ENCODE results near the gene HJURP.

The HJURP gene

GRCh38 chr2:233847248-233847898 lies 7.0 kb downstream of the HJURP start:
- DNase-seq: no peak

DNA sequence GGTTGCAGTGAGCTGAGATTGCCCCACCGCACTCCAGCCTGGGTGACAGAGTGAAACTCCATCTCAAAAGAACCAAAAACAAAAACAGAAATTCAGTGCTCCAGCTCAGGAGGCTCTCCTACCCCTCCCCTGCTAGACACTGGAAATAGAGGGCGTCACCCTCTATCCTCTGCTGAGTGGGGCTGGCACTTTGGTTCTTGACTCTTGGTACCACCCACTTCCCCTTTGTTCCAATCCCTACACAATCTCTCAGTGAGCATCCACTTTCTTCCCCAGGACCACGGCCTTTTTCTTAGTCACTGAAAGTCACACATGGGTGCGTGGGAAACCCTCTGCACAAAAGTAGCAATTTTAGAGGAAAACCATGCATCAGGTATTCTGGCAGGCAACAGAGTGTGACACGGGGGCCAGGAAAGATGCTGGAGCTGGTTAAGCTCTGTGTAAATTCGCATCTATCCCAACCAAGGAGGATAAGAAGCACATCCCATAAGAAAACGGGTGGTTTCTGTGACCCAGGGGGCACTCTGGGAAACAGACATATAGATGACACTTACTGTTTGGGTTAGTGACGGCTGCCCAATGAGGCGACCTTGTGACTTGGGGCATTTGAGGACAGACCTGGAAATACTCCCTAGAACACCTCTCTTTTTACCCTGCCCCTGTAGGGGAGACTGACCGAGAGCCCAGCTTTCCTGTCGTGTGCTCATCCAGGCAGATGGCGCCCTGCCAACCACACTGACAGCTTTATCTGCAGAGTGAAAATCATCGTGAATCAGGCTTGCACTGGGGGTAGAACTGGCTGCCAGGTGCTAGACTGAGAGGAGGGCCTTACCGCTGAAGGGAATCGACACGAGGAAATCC lies 7.7 kb downstream of the HJURP start:
- DNase-seq: no peak

GRCh38 chr2:233845301-233846060 lies 8.9 kb downstream of the HJURP start:
- no peak for DNase-seq

GRCh38 chr2:233844836-233845235 lies 9.5 kb downstream of the HJURP start:
- no peak for DNase-seq

DNA sequence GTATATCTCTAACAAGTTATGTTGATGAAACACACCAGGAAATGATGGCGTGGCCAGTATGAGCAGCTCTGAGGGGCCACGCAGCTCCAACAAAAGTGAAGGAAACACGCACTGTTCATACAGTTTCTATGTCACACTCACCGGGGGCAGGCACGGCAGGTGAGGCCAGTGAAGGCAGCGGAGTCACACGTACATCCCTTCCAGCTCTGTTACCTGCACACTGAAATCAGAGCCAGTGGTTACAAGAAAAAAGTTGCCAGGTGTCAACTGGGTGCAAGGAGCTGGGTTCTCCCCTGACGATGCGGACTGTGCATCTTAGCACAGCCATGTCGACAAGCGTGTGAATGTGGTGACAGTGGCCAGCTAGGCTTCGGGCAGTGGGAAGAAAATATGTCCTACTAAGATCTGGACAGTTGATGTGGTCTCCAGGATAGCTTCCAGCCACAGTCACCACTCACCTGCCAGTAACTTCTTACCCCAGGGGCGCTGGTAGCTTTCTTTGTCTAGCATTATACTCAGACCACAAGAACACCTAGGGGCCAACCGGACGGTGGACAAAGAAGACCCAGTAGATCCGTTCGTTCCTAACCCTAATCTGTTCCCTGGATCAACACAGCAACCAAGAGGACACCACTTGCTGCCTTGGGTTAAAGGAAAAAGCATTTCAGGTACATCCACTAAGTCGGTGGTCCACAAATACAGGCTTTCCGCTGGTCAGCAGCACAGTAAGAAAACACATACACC lies 10.1 kb downstream of the HJURP start:
- no peak for DNase-seq

- no peak for DNase-seq
Observed at GRCh38 chr2:233841183-233841582, 13.2 kb downstream of the HJURP start.

- no peak for DNase-seq
Observed at GRCh38 chr2:233840520-233840919, 13.8 kb downstream of the HJURP start.

DNA sequence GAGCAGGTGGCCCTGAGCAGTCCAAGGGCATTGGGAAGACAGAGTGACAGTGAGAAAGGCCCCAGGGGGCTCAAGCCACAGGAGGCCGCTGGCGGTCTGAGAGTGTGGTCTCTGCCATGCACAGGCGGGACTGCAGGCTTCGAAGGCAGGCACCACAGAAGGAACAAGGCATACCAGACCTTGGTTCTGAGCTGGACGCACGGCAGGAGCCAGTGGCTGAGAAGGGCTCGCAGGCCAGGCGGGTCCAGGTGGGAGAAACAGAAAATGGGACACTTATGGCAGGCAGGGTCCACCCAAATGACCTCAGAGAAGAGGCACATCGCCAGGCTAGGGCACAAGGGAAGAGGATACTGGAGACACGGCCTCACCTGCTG lies 14.9 kb downstream of the HJURP start:
- no peak for DNase-seq

GRCh38 chr2:233838726-233839446 lies 15.4 kb downstream of the HJURP start:
- DNase-seq: no peak

DNA sequence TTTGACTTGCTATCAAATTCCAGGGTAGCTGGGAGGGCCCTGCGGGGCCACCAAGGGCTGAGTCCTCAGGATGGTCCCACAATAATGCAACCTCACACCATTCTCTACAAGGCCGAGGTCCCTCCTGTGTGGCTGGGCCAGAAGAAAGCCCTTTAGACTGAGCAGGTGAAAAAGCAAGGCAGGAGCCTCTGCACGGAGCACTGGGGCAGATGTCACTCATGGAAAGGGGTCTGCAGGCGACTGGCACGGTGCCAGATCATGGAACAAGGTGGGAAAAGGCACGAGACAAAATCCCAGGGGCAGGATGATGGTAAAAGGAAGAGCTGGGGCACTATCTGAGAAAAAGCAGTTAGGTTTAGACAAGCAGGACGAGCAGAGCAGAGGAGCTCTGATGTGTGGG lies 16.1 kb downstream of the HJURP start:
- DNase-seq: no peak

DNA sequence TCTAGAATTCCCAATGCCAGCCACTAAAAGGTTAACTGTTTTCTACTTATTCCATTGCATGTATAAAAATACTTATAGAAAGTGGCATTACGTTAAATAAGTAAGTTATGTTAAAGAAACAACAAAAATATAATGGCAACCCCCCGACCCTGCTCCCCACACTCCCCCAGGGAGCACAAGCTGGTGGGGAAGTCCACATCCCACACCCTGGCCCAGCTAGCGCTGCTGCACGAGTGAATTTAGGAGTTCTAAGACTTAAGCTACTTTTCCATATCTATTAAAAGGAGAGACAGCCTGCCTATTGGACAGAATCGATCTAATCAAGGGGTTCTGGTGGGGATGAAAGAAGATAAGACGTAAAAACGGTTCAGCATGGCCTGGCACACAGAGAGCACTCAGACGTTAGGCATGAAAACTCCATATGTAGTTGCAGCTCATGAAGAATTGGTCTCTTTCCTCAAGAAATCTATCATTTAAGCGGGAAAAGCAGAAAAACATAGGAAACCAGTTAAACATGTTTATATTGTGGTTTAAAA lies 16.6 kb downstream of the HJURP start:
- DNase-seq: no peak

DNA sequence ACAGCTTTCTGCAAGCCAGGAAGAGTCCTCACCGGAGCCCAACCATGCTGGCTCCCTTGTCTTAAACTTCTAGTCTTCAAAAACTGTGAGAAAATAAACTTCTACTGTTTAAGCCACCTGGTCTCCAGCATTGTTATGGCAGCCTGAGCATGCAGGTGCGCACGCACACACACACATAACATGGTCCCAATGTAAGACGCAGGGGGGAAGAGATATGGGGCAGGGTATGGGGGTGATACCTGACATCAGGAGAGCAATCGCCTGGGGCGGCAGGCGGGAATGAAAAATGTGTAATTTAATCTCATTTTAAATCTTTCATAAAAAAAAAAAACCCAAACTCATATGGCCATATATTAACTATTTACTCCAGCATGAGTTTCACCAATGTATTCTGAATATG lies 18.0 kb downstream of the HJURP start:
- no peak for DNase-seq

DNA sequence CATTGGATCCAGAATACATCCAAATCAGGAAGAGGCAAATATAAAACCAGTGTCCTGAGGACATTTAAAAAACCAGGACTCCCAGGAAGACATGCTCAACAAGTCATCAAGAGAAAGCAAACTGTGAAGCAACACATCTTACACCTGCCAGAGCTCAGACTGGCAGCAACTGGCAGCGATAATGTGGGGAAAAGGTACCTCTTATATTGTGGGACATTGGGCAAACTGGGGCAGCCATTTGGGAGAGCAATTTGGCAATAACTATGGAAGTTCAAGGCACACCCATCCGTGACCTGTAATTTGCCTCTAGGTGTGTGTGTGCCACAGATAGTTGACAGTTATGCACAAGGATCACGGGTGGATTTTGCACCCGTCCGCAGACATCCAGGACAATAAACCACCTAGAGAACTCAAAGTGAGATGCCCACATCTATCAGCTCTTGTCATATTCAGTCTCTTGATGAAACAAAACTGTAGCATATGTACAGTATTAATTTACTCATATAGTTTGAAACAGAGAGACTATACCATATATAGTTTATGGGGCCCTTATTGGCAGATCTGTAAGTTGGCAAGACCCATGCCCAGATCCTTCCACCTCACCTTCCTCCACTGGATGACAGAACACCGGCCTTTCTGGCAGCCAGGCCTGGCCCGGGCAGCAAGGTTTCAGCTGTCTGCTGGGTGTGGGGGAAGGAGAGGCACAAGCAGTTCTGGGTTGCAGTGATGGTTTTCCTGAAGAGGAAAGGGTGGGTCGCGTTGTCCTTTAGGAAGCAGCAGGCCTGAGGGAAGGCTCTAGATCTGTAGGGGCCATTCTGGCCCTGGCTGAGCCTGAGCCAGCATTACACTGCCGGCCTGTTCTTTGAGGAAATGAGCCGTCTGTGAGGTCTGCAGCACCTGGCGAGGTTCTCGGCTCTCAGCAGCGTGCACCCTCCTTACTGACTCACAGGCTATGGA lies 18.8 kb downstream of the HJURP start:
- no peak for DNase-seq

DNA sequence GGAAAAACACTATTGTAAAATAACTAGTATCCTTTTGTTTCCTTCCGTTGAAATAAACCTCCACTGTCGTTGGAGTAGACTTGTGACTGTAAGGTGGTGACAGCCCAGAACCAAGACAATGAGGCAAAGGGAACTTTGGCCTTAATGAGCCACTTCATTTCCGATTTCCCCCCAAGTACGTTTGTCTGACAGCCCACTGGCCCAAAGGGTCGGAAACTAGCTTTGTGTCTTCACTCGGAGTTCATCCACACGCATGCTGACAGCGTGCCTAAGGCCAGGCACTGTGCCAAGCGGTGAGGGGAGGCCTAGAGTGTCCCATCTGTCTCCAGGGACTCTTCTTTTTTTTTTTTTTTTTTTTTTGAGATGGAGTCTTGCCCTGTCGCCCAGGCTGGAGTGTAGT lies 21.0 kb downstream of the HJURP start:
- no peak for DNase-seq

- DNase-seq: no peak
Observed at GRCh38 chr2:233832869-233833311, 21.4 kb downstream of the HJURP start.

- DNase-seq: no peak
Observed at GRCh38 chr2:233832414-233832813, 21.9 kb downstream of the HJURP start.

DNA sequence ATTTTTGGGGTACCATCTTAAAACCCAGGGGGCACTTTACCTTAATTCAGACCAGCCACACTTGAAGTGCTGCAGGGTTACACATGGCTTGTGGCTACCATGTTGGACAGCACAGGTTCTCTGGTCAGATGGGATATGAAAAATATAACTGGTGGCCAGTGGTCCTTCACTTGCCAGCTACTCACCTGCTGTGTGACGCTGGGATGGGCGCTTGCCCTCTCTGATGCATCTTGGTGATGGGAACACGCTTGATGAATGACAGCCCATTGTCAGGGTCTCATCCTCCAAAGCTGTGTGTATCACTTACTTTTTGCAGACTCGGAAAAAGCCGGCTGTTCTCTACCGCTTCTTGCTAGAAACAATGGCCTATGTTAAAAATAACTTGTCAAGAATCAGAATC lies 22.5 kb downstream of the HJURP start:
- DNase-seq: no peak

DNA sequence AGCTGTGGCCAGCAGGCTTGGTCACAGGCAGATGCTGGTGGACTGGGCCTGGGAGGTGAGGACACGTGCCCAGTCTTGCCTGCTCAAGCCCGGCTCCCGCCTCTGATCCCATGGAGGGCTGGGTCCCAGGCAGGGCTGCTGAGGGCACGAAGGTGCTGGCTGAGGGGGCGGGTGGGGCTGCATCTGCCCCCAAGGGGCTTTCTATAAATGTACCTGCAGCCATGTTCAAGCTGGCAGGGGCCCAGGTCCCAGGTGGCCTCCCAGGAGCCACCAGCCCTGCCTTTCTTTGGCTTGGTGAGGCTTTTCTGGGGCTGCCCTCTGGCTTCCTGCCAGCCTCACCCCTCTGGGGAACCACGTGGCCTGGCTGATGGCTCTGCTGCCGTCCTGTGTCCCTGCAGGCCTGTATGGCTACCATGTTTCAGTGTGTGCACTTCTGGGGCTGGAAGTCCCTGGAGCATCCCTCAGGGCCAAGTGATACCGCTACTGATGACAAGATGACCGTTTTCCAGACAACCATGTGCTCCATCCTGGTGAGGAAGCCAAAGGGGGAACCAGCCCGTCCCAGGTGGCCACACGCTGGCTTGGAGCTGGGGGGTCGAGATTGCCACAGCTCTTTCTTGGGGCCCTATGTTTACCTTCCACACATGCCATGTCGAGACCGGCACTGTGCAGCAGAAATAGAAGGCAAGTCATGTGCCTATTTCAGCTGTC lies 23.2 kb downstream of the HJURP start:
- no peak for DNase-seq

DNA sequence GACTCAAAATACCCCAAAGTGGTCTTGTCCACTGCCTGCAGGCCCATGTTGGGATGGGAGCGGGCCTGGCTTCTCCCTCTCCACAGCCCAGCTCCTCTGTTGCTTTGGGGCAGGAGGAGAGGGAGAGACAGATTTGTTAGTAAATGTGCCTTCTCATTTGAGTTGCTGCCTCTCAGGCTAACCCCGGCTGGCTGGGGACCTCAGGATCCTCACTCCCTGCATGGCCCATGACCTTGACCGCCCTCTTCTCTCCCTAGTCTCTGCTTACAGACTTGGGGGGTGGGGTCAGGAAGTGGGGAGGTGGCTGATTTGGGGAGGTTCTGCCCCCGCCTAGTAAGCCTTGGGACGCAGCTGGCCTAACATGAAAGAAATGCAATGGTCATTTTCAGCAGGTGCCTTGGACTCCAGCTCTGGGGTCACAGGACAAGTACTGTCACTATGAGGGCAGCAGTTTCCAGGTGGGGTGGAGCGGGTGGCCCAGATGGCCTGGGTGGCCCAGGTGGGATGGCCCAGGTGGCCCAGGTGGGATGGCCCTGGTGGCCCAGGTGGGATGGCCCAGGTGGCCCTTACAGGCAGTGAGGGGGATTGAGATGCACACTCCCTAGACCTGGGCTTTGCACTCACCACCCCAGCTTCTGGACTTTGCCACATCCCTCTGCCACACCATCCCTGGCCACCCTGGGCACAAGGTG lies 24.1 kb downstream of the HJURP start:
- no peak for DNase-seq
